ENCODE data around the gene LNX1. TPM values are rescaled to one million over a fixed set of nuclear protein-coding genes. Genes with fewer than 3 reads are reported as not detected.

LNX1 gene
- 0.99 and 2.0 TPM in 2 replicates for total RNA-seq

GRCh38 chr4:53591372-53591892 lies at the start of gene LNX1:
LNX1 (minus strand) TSS chr4:53591486; CDS start chr4:53574002, 17,484 bp downstream.

Other genes starting within 250 kb of the LNX1 start
- gene SCFD2, start 225.4 kb downstream of the LNX1 start, total RNA-seq = 41.5 and 46.5 TPM in 2 replicates
- gene FIP1L1, start 213.8 kb downstream of the LNX1 start, total RNA-seq = 67.8 and 88.3 TPM in 2 replicates

All from smooth muscle cell of trachea (primary cell).